ENCODE data around the gene COL16A1.

Gene COL16A1

DNA sequence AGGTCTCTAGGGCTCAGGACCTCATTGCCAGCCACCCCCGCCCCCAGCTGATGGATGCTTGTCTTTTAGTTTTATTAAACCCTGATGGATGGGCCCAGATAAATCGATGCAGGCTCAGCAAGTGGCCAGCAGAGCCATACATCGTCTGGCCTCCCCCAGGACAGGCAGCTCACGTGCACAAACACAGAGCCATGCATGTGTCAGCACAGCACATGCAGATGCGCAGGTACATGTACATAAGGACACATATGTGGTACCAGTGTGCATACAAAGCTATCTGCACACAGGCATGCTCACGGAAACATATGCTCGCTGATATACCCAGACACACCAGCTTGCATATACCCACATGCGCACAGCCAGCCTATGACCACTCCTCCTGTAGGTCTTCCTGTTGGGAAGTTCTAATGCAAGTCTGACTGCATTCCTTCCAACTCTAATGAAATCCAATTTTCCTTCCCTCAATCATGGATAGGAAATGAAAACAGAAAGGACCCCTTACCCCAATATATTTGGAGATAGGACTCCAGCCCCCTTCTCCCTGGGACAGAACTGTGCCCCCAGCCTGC, 897 bp downstream of the COL16A1 start:
- H3K4me3 ChIP-seq (ENCODE audit: low read length), result no peak overlapping the region
- peaks cover 13% of the 10 kb centered on the region for H3K27me3 ChIP-seq (ENCODE audit: control insufficient read depth, insufficient read depth, low read length)
- no peaks in the 10 kb centered on the region for H3K9me3 ChIP-seq (ENCODE audit: control insufficient read depth, low read depth, low read length)
- peaks cover 13% of the 10 kb centered on the region for H3K4me1 ChIP-seq (ENCODE audit: control insufficient read depth, low read depth, low read length)
- no peak overlapping the region for H3K9ac ChIP-seq (ENCODE audit: low read length)
- no peak overlapping the region for H3K27ac ChIP-seq (ENCODE audit: low read length)
- no peaks in the 10 kb centered on the region for H3K36me3 ChIP-seq (ENCODE audit: control insufficient read depth, low read depth, low read length)

DNA sequence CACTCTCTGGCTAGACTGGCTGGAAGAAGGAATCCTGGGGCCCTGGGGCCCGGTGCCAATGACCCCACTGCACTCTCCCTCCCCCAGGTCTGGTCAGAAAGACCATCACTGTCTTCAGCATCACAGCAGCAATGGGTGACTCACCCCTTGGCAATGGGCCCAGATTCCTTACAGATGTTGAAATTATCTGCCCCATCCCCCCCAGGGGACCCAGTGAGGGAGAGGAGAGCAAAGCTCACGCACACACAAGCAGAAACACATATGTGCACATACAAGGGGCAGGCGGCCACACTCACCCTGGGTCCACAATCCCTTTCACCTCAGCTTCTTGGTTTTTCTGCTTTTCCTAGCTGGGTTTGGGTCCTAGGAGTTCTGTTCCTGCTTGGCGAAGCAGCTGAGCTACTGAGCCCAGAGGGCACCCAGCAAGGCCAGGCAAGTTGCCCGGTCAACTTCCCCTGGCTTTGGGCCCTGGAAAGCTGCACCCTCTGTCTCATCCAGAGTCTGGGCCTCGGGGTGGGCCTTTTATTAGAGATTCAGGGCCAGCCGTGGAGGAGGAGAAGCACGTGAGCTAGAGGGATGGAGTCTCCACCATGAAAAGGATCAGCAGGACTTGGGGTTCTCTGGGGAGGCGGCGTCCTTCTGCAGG, 2.6 kb downstream of the COL16A1 start:
- no peaks in the 10 kb centered on the region for H3K36me3 ChIP-seq (ENCODE audit: control insufficient read depth, low read depth, low read length)
- peaks cover 13% of the 10 kb centered on the region for H3K27me3 ChIP-seq (ENCODE audit: control insufficient read depth, insufficient read depth, low read length)
- H3K27ac ChIP-seq (ENCODE audit: low read length), result no peak overlapping the region
- H3K4me3 ChIP-seq (ENCODE audit: low read length), result no peak overlapping the region
- H3K4me1 ChIP-seq (ENCODE audit: control insufficient read depth, low read depth, low read length), result peaks cover 13% of the 10 kb centered on the region
- H3K9ac ChIP-seq (ENCODE audit: low read length), result no peak overlapping the region
- H3K9me3 ChIP-seq (ENCODE audit: control insufficient read depth, low read depth, low read length), result no peaks in the 10 kb centered on the region

GRCh38 chr1:31700468-31701090, 3.2 kb downstream of the COL16A1 start:
- Histone ChIP-seq H3K9ac (ENCODE audit: low read length) (no peak overlapping the region), H3K27me3 (ENCODE audit: control insufficient read depth, insufficient read depth, low read length) (peaks cover 13% of the 10 kb centered on the region), H3K27ac (ENCODE audit: low read length) (no peak overlapping the region), H3K9me3 (ENCODE audit: control insufficient read depth, low read depth, low read length) (no peaks in the 10 kb centered on the region), H3K4me1 (ENCODE audit: control insufficient read depth, low read depth, low read length) (peaks cover 10% of the 10 kb centered on the region), H3K4me3 (ENCODE audit: low read length) (no peak overlapping the region), H3K36me3 (ENCODE audit: control insufficient read depth, low read depth, low read length) (no peaks in the 10 kb centered on the region)

DNA sequence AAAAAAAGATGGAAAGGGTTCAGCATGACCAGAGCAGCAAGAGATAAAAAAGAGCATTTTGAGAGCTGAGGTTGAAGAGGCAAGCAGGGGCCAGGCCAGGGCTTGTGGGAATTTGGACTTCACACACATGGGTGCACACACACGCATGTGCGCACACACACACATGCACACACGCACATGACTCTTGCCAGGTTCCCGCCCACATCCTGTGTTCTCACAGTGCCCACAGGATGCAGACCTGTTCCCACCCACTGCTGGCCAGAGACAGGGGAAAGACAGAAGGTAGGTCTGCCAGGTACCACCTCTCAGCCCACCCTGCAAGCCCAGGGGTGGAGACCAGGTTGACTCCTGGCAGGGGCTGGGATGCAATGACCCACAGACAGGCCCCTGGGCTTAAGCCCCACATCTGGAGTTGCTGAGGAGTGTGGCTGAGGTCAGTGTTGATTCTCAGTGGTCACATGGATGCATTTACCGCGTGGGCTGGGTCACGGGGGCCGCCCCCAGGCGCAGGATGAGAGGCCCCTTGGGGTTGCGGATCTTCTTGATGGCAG, 4.4 kb downstream of the COL16A1 start:
- Histone ChIP-seq H3K36me3 (ENCODE audit: control insufficient read depth, low read depth, low read length) (no peaks in the 10 kb centered on the region), H3K4me3 (ENCODE audit: low read length) (no peak overlapping the region), H3K9ac (ENCODE audit: low read length) (no peak overlapping the region), H3K27ac (ENCODE audit: low read length) (no peak overlapping the region), H3K9me3 (ENCODE audit: control insufficient read depth, low read depth, low read length) (no peaks in the 10 kb centered on the region), H3K4me1 (ENCODE audit: control insufficient read depth, low read depth, low read length) (peaks cover under 1% of the 10 kb centered on the region), H3K27me3 (ENCODE audit: control insufficient read depth, insufficient read depth, low read length) (peaks cover 8% of the 10 kb centered on the region)

GRCh38 chr1:31697369-31697984, 6.3 kb downstream of the COL16A1 start:
- Histone ChIP-seq H3K4me3 (ENCODE audit: low read length) (no peak overlapping the region), H3K36me3 (ENCODE audit: control insufficient read depth, low read depth, low read length) (no peaks in the 10 kb centered on the region), H3K27me3 (ENCODE audit: control insufficient read depth, insufficient read depth, low read length) (no peaks in the 10 kb centered on the region), H3K9ac (ENCODE audit: low read length) (no peak overlapping the region), H3K4me1 (ENCODE audit: control insufficient read depth, low read depth, low read length) (no peaks in the 10 kb centered on the region), H3K27ac (ENCODE audit: low read length) (no peak overlapping the region), H3K9me3 (ENCODE audit: control insufficient read depth, low read depth, low read length) (no peaks in the 10 kb centered on the region)

DNA sequence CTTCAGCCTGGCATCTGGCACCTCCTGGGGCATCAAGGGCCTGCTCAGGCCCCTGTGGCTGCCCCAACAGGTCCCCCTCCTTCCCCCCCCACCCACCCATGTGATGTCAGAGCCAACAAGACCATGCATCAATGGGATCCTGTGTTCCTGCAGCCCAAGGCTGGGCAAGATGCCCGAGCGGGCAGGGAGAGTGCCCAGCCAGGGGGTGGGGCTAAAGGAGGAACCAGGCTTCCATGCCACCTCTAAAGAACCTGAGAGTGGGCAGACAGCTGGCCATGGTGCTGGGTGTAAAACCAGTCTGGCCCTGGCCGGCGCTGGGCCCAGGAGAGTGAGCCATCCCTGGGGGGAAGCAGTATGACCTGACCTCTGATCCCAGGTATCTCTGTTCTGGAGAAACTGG, 7.6 kb downstream of the COL16A1 start:
- Histone ChIP-seq H3K9ac (ENCODE audit: low read length) (no peak overlapping the region), H3K27me3 (ENCODE audit: control insufficient read depth, insufficient read depth, low read length) (no peaks in the 10 kb centered on the region), H3K27ac (ENCODE audit: low read length) (no peak overlapping the region), H3K36me3 (ENCODE audit: control insufficient read depth, low read depth, low read length) (no peaks in the 10 kb centered on the region), H3K9me3 (ENCODE audit: control insufficient read depth, low read depth, low read length) (no peaks in the 10 kb centered on the region), H3K4me3 (ENCODE audit: low read length) (no peak overlapping the region), H3K4me1 (ENCODE audit: control insufficient read depth, low read depth, low read length) (no peaks in the 10 kb centered on the region)

GRCh38 chr1:31695327-31695726, 8.5 kb downstream of the COL16A1 start:
- no peaks in the 10 kb centered on the region for H3K4me1 ChIP-seq (ENCODE audit: control insufficient read depth, low read depth, low read length)
- no peaks in the 10 kb centered on the region for H3K9me3 ChIP-seq (ENCODE audit: control insufficient read depth, low read depth, low read length)
- H3K9ac ChIP-seq (ENCODE audit: low read length), result no peak overlapping the region
- H3K27me3 ChIP-seq (ENCODE audit: control insufficient read depth, insufficient read depth, low read length), result no peaks in the 10 kb centered on the region
- no peak overlapping the region for H3K4me3 ChIP-seq (ENCODE audit: low read length)
- H3K36me3 ChIP-seq (ENCODE audit: control insufficient read depth, low read depth, low read length), result no peaks in the 10 kb centered on the region
- no peak overlapping the region for H3K27ac ChIP-seq (ENCODE audit: low read length)

DNA sequence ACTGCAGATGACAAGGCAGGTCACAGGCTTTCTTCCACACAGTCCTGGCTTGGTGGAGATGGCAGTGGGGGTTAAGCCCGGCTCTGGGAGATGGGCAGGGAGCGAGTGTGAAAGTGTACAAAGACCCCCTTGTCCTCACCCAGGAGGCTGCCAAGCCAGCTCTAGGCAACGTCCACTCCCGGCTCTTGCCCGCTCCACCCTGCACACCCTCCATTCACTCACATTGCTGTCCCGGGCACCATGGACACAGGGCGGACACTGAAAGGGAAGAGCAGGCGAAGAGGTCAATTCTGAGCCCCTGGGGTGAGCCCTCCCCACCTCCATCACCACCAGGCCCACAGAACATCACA, 8.9 kb downstream of the COL16A1 start:
- no peak overlapping the region for H3K4me3 ChIP-seq (ENCODE audit: low read length)
- no peaks in the 10 kb centered on the region for H3K4me1 ChIP-seq (ENCODE audit: control insufficient read depth, low read depth, low read length)
- no peaks in the 10 kb centered on the region for H3K36me3 ChIP-seq (ENCODE audit: control insufficient read depth, low read depth, low read length)
- H3K9me3 ChIP-seq (ENCODE audit: control insufficient read depth, low read depth, low read length), result no peaks in the 10 kb centered on the region
- H3K9ac ChIP-seq (ENCODE audit: low read length), result no peak overlapping the region
- no peak overlapping the region for H3K27ac ChIP-seq (ENCODE audit: low read length)
- H3K27me3 ChIP-seq (ENCODE audit: control insufficient read depth, insufficient read depth, low read length), result no peaks in the 10 kb centered on the region

DNA sequence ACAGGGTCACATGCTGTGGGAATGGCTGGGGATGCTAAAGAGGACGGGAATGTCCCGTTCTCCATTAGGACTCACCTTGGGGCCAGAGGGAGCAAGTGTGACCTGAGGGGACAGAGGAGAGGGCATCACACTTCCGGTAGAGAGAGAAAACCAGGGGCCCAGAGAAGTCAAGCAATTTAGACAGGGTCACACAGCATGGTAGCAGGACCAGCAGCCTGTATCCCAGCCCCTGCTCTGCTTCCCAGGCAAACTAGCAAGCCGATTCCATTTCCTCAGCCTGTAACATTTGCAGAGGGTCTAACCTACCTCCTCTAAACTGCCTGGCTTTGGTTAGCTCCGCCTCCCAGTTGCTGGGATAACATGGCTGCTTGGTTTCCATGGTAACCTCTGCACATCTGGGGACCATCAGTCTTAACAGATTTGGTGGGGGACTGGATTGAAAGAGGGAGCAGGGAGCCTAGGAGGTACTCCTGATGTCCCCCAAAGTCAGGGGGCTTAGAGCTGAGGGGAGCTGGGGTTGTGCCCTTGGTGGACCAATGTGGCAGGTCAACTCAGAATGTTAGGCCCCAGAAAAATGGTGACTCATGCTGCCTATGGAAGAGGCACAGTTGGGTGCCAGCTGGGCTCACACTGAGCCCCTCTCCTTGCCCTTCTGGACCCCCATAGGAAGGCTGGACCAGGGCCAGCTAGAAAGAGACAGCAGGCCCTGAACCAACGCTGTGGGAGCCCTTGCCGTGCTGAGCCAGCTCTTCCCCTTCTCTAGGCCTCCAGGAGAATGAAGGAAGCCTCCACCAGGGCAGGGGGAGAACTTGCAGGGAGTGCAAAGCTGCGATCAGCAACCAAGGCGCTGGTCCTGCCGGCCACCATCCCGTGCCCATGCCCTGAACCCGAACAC, 9.5 kb downstream of the COL16A1 start:
- Histone ChIP-seq H3K9ac (ENCODE audit: low read length) (no peak overlapping the region), H3K9me3 (ENCODE audit: control insufficient read depth, low read depth, low read length) (no peaks in the 10 kb centered on the region), H3K27me3 (ENCODE audit: control insufficient read depth, insufficient read depth, low read length) (no peaks in the 10 kb centered on the region), H3K4me3 (ENCODE audit: low read length) (no peak overlapping the region), H3K36me3 (ENCODE audit: control insufficient read depth, low read depth, low read length) (no peaks in the 10 kb centered on the region), H3K4me1 (ENCODE audit: control insufficient read depth, low read depth, low read length) (no peaks in the 10 kb centered on the region), H3K27ac (ENCODE audit: low read length) (no peak overlapping the region)

- Histone ChIP-seq H3K27me3 (ENCODE audit: control insufficient read depth, insufficient read depth, low read length) (no peaks in the 10 kb centered on the region), H3K9ac (ENCODE audit: low read length) (no peak overlapping the region), H3K36me3 (ENCODE audit: control insufficient read depth, low read depth, low read length) (no peaks in the 10 kb centered on the region), H3K4me3 (ENCODE audit: low read length) (no peak overlapping the region), H3K4me1 (ENCODE audit: control insufficient read depth, low read depth, low read length) (no peaks in the 10 kb centered on the region), H3K27ac (ENCODE audit: low read length) (no peak overlapping the region), H3K9me3 (ENCODE audit: control insufficient read depth, low read depth, low read length) (no peaks in the 10 kb centered on the region)
Observed at GRCh38 chr1:31693231-31693630, 10.6 kb downstream of the COL16A1 start.

DNA sequence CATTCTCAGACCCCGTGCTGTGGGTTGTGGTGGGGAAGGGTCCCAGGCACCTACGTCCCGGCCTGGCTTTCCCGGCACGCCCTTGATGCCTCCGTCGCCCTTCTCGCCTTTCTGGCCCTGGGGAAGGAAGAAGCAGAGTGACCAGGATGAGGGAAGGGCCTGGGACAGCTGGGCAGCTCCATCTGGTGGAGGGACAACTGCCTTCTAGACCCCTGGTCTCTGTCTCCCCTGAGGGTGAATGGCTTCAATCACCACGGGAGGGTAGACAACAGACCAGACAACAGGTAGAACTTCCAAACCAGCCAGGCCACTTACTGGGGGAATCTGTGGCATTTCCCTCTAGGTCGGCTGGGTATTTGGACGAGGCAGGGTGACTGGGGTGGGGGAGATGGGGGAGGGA, 11.9 kb downstream of the COL16A1 start:
- H3K9ac ChIP-seq (ENCODE audit: low read length), result no peak overlapping the region
- H3K27me3 ChIP-seq (ENCODE audit: control insufficient read depth, insufficient read depth, low read length), result no peaks in the 10 kb centered on the region
- H3K27ac ChIP-seq (ENCODE audit: low read length), result no peak overlapping the region
- no peak overlapping the region for H3K4me3 ChIP-seq (ENCODE audit: low read length)
- H3K36me3 ChIP-seq (ENCODE audit: control insufficient read depth, low read depth, low read length), result no peaks in the 10 kb centered on the region
- no peaks in the 10 kb centered on the region for H3K4me1 ChIP-seq (ENCODE audit: control insufficient read depth, low read depth, low read length)
- no peaks in the 10 kb centered on the region for H3K9me3 ChIP-seq (ENCODE audit: control insufficient read depth, low read depth, low read length)

Data from iPS-18a (cell line).